KOPT-K1 (cell line): ENCODE data around the gene CCDC8.

ENCODE experiments used
- H3K27ac ChIP-seq: fragments of 200-600 bp; sonication (generic); 2 replicates; pipeline ENCODE4 v1.5.1; 2016; ENCODE audit warnings: antibody characterized with exemption, mild to moderate bottlenecking, low read depth, low read length; ENCODE audit not compliant: poor library complexity, severe bottlenecking
- H3K36me3 ChIP-seq: fragments of 200-600 bp; sonication (generic); 2 replicates; pipeline ENCODE4 v1.5.1; 2017; ENCODE audit warnings: antibody characterized with exemption, mild to moderate bottlenecking, low read length, moderate library complexity; ENCODE audit not compliant: insufficient read depth
- H3K9me3 ChIP-seq: fragments of 200-600 bp; sonication (generic); 2 replicates; pipeline ENCODE4 v1.5.1; 2017; ENCODE audit warnings: antibody characterized with exemption, low read length, mild to moderate bottlenecking; ENCODE audit not compliant: insufficient read depth, poor library complexity, severe bottlenecking

Gene CCDC8

DNA sequence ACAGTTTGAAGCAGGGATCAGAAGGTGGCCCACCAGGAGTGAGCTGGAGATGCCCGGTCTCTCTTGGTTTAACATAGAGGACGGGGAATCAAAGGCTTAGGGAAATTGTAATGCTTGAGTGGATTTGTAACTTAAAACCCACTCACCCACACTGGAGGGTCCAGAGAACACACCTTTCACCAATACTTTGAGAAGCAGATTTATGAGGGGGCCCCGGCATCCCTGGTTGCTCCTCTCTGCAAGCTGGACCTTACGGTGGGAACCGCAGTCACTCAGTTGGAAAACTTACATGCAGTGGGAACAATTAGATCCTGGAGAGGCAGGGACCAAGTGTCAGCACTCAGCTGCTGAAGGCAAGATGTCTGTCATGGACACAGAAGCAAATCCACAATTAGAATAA is 45.9 kb downstream of the CCDC8 start:
- no peaks in the 10 kb centered on the region for H3K9me3 ChIP-seq
- H3K27ac ChIP-seq: no peak overlapping the region
- peaks cover 75% of the 10 kb centered on the region for H3K36me3 ChIP-seq

DNA sequence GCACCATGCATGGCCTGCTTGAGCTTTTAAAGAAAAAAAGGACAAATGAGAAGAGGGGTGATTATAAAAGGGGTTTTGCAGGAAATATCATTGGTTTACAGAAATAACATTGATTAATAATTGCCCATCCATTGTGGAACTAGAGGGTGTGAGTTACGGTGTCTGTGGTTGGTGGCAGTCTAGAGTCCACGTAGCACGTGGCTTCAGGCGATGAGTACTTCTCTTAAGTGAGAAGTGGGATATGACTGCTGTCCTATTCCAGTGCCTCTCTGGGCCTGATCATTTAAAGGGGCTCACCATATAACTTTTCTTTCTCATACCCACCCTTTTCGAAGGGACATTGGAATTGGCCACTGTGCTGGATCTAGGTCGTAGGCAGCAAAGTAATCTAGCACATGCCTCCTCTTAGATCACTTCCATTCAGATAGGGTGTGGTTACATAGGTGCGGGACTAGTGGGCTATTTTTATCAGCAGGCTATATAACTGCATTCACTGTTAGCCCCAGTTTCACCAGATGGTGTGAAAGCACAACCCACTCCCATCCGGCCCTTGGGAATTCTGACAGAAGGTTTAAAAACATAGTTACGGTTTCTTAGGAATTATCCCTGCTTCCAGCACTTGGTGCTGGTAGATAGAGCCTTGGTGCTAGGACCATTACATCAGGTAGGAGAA is 46.6 kb downstream of the CCDC8 start:
- peaks cover 69% of the 10 kb centered on the region for H3K36me3 ChIP-seq
- H3K27ac ChIP-seq: no peak overlapping the region
- no peaks in the 10 kb centered on the region for H3K9me3 ChIP-seq

- H3K9me3 ChIP-seq: no peaks in the 10 kb centered on the region
- H3K27ac ChIP-seq: no peak overlapping the region
- peaks cover 68% of the 10 kb centered on the region for H3K36me3 ChIP-seq
Measured at GRCh38 chr19:46365561-46365960, 47.8 kb downstream of the CCDC8 start.

DNA sequence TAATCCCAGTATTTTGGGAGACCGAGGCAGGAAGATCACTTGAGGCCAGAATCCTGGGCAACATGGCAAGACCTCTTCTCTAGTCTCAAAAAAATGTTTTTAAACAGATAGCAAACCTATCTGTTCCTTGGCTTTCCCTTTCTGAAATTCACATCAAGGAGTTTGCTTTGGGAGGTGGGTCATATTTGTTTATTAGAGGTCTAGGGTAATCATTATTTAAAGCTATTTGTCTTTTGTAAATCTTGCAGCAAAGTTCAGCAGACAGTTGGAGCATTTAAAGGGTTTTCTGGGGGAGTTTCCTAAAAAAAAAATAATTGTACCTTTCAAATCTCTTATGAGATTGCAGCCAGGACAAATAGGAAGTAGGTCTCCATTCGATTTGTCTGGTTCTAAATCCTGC is 49.0 kb downstream of the CCDC8 start:
- H3K9me3 ChIP-seq: no peaks in the 10 kb centered on the region

DNA sequence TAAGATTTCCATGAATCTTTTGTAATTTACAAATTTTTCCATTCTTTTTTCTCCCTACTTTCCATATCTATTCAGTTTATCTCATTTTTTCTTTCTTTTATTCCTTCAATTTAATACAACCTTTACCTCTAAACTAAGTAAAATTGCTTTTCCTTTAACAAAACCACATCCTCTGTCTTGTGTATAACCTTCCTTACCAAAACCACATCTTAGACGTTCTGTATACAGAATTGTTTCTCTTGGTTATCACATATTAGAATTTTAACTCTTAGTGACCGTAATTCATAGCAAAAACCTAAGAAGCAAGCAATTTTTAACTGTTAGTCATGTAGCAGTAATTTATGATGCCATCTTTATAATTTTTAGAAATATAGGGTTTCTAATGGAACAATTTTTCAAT is 51.4 kb downstream of the CCDC8 start:
- Histone ChIP-seq H3K27ac (no peak overlapping the region), H3K36me3 (peaks cover 78% of the 10 kb centered on the region), H3K9me3 (no peaks in the 10 kb centered on the region)

More for the DNA sequence above, 49.0 kb downstream of the CCDC8 start:
- Histone ChIP-seq H3K36me3 (peaks cover 75% of the 10 kb centered on the region), H3K27ac (no peak overlapping the region)
